NCI-H2196 (cell line): ENCODE results near the gene ERC1.

ENCODE experiments used
- DNase-seq: peaks from one replicate; lab custom pipeline; 2025; ENCODE audit not compliant: unreplicated experiment; lab: John Stamatoyannopoulos, UW

ERC1 gene

GRCh38 chr12:1428671-1429070 lies 437.6 kb downstream of the ERC1 start:
- DNase-seq, result no peak

DNA sequence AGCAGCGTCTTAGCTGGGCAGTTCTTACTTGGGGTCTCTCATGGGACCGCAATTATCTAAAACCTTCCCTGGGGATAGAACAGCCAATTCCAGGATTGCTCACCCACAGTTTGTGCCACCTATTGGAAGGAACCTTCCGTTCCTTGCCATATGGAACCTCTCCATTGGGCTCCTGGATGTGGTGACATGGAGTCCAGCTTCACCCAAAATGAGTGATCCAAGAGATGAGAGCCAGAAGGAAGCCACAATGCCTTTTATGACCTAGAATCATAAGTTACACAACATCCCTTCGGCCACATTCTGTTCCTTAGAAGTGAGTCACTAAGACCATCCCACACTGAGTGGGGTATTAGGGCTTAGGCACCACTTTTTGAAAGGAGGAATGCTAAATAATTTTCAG lies 439.0 kb downstream of the ERC1 start:
- no peak for DNase-seq

- DNase-seq, result no peak
Measured at GRCh38 chr12:1434296-1434955, 443.4 kb downstream of the ERC1 start.

DNA sequence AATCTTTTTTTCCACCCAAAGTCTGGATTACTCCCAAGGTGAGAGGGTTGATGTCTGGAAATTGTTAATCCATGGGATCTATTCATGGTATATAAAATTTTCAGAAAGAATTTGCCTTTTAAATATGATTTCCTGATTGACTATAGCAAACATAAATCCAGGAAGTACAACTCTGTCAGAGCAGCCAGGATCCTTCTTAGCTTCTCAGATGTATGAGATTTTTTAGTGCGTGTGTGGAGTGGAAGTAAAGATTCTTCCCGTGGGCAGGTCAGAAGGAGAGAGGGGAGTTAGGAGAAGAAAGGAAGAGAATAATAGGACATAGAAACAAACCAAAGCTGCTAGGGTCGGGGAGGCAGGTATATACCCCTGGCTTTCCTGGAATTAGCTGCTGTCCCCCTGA lies 444.0 kb downstream of the ERC1 start:
- DNase-seq, result no peak

GRCh38 chr12:1435456-1435855 lies 444.4 kb downstream of the ERC1 start:
- no peak for DNase-seq

DNA sequence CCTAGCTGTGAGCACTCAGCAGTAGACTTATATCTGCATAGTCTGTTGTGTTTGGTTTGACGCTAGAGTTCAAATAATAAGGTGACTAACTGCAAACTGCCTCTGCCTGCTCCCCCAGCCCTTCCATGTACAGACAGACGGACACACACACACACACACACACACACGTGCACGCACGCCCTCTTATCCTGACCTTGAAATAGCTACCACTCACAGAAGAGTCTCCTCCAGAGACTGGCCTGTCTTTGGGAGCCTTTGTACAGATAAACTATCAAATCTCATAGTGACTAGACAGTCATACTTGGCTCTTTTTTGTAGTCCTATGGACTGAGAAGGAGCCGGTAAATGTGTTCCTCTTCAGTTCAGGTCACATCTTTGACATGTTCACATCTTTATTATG lies 445.0 kb downstream of the ERC1 start:
- no peak for DNase-seq

GRCh38 chr12:1436981-1437380 lies 446.0 kb downstream of the ERC1 start:
- no peak for DNase-seq

- no peak for DNase-seq
Measured at GRCh38 chr12:1439201-1439600, 448.2 kb downstream of the ERC1 start.

DNA sequence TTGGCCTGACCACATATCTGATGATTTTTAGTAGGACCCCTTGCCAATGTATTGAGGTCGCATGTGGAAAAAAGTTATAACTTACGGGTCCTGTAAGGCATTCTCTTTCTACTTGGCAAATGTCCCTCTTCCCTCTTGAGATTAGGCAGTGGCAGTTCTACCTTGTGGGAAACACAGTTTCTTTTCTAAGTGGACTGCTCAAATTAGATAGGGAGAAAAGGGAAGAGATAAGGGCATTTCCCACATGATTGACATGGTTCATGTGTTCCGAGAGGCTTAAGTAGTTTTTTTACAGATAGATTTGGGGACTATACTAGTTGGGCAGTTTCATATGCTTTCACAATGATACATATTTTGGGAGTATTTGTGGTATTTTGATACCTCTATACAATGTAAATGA lies 448.7 kb downstream of the ERC1 start:
- DNase-seq, result no peak

GRCh38 chr12:1443421-1444141 lies 452.6 kb downstream of the ERC1 start:
- no peak for DNase-seq

DNA sequence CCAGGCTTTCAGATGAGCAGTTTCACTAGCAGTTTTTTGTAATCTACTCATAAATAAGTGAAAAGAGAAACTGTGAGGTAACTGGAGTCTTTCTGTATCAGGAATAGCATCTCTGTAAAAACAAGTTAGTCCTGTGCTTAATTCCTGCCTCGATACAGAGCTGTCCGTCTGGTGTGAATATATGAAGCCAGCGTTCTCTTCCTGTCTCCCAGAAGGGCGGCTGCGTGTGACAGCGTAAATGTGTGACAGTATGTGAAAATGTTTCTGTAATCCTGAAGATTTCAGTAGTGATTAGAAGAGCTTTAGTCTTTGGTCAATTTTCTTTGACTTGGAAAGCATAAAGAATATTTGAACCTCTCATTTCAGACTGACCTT lies 453.1 kb downstream of the ERC1 start:
- no peak for DNase-seq

DNA sequence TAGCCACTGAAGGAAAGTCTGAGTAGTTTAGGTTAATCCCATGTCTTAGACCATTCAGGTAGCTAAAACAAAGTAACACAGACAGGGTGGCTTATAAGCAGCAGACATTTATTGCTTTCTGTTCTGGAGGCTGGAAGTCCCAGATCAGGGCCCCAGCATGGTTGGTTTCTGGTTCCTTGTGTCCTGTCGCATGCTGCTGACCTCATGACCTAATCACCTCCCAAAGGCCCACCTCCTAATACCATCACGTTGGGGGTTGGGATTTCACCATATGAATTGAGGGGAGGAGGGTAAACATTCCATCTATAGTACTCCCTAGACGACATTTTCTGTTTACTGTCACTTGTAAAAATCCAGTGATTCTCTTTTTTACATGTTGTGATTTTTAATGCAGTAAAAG lies 454.8 kb downstream of the ERC1 start:
- DNase-seq, result no peak

DNA sequence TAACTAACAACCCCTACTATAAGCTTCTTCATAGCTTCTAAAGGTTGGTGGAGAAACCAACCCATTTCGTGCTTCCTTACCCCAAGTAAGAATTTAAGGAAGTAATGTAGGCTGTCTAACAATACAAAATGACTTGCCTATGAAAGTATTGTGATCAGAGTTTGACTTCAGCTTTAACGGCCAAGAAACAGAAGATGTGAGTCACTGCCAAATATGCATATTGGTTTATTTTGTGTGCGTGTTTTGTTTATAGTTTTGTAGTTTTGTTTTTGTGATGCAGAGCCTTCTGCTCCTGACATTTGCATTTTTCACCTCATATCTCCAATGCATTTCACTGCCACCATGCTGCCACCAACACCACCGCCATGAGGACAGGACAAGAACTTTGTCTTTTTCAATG lies 457.3 kb downstream of the ERC1 start:
- DNase-seq, result no peak

DNA sequence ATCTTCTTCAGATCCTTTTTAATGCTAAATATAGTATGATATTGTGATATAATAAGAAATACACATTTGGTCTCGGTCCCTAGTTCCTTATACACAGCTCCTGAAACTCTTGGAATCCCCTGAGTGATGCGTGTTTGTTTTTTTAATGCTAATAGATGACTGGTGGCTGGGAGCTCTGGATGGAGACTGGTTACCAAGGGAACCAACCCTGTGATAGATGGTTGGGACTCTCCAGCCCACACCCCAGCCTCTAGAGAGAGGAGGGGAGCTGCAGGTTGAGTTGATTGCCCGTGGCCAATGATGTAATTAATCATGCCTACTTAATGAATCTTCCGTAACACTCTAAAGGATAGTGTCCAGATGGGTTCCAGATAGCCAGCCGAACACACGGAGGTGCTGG lies 462.8 kb downstream of the ERC1 start:
- no peak for DNase-seq

DNA sequence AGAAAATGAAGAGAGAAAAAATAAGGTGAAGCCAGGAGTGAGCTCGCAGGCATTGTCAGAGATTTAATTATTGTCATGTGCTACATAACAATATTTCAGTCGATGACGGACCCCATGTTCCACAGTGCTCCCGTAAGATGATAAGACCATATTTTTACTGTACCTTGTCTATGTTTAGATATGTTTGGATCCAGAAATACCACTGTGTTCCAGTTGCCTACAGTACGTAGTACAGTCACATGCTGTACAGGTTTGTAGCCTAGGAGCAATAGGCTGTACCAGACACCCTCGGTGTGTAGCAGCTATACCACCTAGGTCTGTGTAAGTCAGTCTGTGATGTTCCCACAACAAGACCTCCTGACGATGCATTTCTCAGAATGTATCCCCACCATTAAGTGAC lies 465.9 kb downstream of the ERC1 start:
- no peak for DNase-seq

- DNase-seq, result no peak
Measured at GRCh38 chr12:1457901-1458300, 466.9 kb downstream of the ERC1 start.

- DNase-seq, result no peak
Measured at GRCh38 chr12:1459339-1459738, 468.3 kb downstream of the ERC1 start.

- DNase-seq, result no peak
Measured at GRCh38 chr12:1463073-1463905, 472.3 kb downstream of the ERC1 start.

DNA sequence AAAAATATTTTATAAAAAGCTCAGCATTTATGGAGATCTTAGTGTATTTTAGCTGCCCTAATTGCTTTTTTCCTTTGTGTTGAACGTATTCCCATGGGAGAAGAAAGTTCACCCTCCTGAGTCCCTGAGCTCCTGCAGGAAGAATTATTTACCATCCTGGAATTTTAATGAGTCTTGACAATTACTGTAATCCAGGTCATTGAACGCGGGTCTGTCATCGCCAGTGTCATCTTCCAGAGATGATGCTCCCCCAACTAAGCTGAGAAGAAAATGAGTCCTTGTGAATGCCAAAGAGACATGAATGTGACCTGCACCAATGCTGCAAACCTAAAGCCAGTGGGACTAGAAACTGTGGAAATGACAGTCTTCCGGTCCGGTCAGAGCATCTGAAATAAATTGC lies 473.9 kb downstream of the ERC1 start:
- no peak for DNase-seq

DNA sequence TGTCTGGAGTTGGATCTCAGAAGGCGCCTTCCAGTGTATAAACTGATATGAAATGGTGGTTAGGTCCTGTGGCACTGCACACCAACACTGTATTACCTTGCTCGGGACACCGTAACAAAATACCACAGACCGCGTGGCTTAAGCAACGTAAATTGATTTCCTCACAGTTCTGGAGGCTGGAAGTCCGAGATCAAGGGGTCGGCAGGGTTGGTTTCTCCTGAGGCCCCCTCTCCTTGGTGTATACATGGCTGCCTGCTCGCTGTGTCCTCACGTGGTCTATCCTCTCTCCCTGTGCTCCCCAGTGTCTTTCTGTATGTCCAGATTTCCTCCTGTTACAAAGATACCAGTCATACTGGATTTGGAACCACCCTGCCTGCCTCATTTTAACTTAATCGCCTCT lies 475.0 kb downstream of the ERC1 start:
- no peak for DNase-seq

- no peak for DNase-seq
Measured at GRCh38 chr12:1466481-1467154, 475.6 kb downstream of the ERC1 start.

DNA sequence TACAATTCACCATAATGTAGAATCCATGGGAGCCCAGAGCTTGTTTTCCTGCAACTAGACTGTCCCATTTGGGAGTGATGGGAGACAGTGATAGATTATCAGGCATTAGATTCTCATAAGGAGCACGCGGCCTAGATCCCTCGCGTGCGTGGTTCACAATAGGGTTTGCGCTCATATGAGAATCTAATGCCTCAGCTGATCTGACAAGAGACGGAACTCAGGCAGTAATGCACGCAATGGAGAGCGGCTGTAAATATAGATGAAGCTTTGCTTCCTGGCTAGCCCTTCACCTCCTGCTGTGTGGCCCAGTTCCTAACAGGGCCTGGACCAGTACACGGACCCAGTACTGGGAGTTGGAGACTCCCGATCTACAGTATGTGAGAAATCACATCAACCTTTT lies 476.7 kb downstream of the ERC1 start:
- no peak for DNase-seq
